Smooth muscle cell (in vitro differentiated cells): Measurements from ENCODE around the gene TUFT1. TPM values are rescaled to one million over a fixed set of nuclear protein-coding genes. Genes with fewer than 3 reads are reported as not detected.

ENCODE experiments used
- DNase-seq: peaks from one replicate; lab custom pipeline; 2025; ENCODE audit not compliant: unreplicated experiment; lab: John Stamatoyannopoulos, UW
- H2AFZ ChIP-seq: fragments of 200-600 bp; sonication (generic); 2 replicates; pipeline ENCODE4 v1.6.0; 2016; ENCODE audit warnings: antibody characterized with exemption, low read depth, mild to moderate bottlenecking
- H3F3A ChIP-seq: fragments of 200-600 bp; sonication (generic); 2 replicates; pipeline ENCODE4 v1.6.0; 2017; ENCODE audit warnings: antibody characterized with exemption, low read depth
- H3K27ac ChIP-seq: fragments of 200-600 bp; sonication (generic); 2 replicates; pipeline ENCODE4 v1.5.1; 2016; ENCODE audit warnings: low read depth, mild to moderate bottlenecking
- H3K27me3 ChIP-seq: fragments of 200-600 bp; sonication (generic); 2 replicates; pipeline ENCODE4 v1.6.1; 2016; ENCODE audit warnings: low read depth, mild to moderate bottlenecking
- H3K36me3 ChIP-seq: fragments of 200-600 bp; sonication (generic); 2 replicates; pipeline ENCODE4 v1.5.1; 2016; ENCODE audit warnings: low read depth
- H3K4me1 ChIP-seq: fragments of 200-600 bp; sonication (generic); 2 replicates; pipeline ENCODE4 v1.5.1; 2016; ENCODE audit warnings: low read depth
- H3K4me2 ChIP-seq: fragments of 200-600 bp; sonication (generic); 2 replicates; pipeline ENCODE4 v1.6.0; 2016; ENCODE audit warnings: mild to moderate bottlenecking
- H3K4me3 ChIP-seq: fragments of 200-600 bp; sonication (generic); 2 replicates; pipeline ENCODE4 v1.5.1; 2016; ENCODE audit warnings: mild to moderate bottlenecking
- H3K79me2 ChIP-seq: fragments of 200-600 bp; sonication (generic); 2 replicates; pipeline ENCODE4 v1.6.0; 2016; ENCODE audit warnings: low read depth, mild to moderate bottlenecking
- H3K9ac ChIP-seq: fragments of 200-600 bp; sonication (generic); 2 replicates; pipeline ENCODE4 v1.6.0; 2016; ENCODE audit warnings: low read depth
- H3K9me3 ChIP-seq: fragments of 200-600 bp; sonication (generic); replicated peaks from 2 replicates; pipeline ENCODE4 v1.5.1; 2016; ENCODE audit warnings: low read depth
- H4K20me1 ChIP-seq: fragments of 200-600 bp; sonication (generic); 2 replicates; pipeline ENCODE4 v1.6.0; 2016; ENCODE audit warnings: low read depth
- WGBS: methylation state at CpG from one replicate; pipeline ENCODE4 v1.1.7; 2016; ENCODE audit warnings: low lambda C conversion rate; 5-methylcytosine and 5-hydroxymethylcytosine counted together
- polyA plus RNA-seq: library from polyadenylated mRNA; unstranded; fragments of >200 nt; fragmentation: Nextera tagmentation; extraction: Ambion mirVana; gene quantifications from 2 replicates; pipeline ENCODE4 v1.2.1, GENCODE V29; 2016
- total RNA-seq: library from RNA; depleted of rRNA; stranded (reverse); fragments of >200 nt; gene quantifications from 2 replicates; pipeline ENCODE4 v1.2.3, GENCODE V29; 2014
- TF ChIP-seq, protein P1 (sequence below): fragments of 200-600 bp; sonication (generic); IDR thresholded peaks from 2 replicates; pipeline ENCODE4 v1.5.1; 2017; ENCODE audit warnings: borderline replicate concordance, mild to moderate bottlenecking, antibody characterized with exemption; ENCODE audit not compliant: insufficient read depth, poor library complexity, severe bottlenecking

Gene TUFT1
- total and polyA plus RNA-seq, 2 experiments from 2014 or later, result 15.1 to 20.0 TPM

- H3K4me2 ChIP-seq, result peak overlapping the region; percentile 66
- H3K9ac ChIP-seq, result no peak overlapping the region
- 96% methylated on average over 3 of the region's 3 CpGs for WGBS
These were observed 7.8 kb downstream of the TUFT1 start for GRCh38 chr1:151547900-151548230.

DNA sequence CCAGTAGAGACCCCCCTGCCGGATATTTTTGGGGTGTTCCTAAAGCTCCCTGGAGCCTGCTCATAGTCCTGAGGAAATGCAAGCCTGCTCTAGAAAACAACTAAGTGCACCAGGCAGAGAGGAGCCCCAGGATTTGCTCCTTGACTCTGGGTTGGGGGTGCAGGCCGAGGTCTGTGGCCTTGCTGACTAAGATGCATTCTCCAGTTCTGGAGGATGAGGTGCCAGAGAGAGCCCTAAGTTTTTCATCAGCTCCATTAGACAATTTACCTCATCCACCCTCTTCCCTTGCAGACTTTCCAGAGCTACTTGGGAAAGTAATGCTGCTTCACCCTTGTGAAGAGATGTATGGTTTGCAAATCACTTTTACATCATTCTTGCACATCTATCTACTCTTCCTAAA lies 9.1 kb downstream of the TUFT1 start:
- Histone ChIP-seq H3K27ac (peak overlapping the region; percentile 54), H3K4me2 (peak overlapping the region; percentile 71), H3K36me3 (no peaks in the 10 kb centered on the region), H3K4me1 (peaks cover 11% of the 10 kb centered on the region), H3K27me3 (no peaks in the 10 kb centered on the region), H3K9ac (no peak overlapping the region), H4K20me1 (peaks cover 72% of the 10 kb centered on the region), H2AFZ (no peak overlapping the region), H3F3A (peaks cover 6% of the 10 kb centered on the region), H3K4me3 (no peak overlapping the region), H3K9me3 (no peaks in the 10 kb centered on the region), H3K79me2 (peaks cover 46% of the 10 kb centered on the region)
- no peak for DNase-seq
- TF ChIP-seq, protein P1, sequence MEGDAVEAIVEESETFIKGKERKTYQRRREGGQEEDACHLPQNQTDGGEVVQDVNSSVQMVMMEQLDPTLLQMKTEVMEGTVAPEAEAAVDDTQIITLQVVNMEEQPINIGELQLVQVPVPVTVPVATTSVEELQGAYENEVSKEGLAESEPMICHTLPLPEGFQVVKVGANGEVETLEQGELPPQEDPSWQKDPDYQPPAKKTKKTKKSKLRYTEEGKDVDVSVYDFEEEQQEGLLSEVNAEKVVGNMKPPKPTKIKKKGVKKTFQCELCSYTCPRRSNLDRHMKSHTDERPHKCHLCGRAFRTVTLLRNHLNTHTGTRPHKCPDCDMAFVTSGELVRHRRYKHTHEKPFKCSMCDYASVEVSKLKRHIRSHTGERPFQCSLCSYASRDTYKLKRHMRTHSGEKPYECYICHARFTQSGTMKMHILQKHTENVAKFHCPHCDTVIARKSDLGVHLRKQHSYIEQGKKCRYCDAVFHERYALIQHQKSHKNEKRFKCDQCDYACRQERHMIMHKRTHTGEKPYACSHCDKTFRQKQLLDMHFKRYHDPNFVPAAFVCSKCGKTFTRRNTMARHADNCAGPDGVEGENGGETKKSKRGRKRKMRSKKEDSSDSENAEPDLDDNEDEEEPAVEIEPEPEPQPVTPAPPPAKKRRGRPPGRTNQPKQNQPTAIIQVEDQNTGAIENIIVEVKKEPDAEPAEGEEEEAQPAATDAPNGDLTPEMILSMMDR, result no peak
- 63% methylated on average over 2 of the region's 2 CpGs for WGBS

More at GRCh38 chr1:151547900-151548230, 7.8 kb downstream of the TUFT1 start:
- peaks cover 11% of the 10 kb centered on the region for H3K4me1 ChIP-seq
- H2AFZ ChIP-seq, result no peak overlapping the region
- H3F3A ChIP-seq, result peaks cover 6% of the 10 kb centered on the region
- peak overlapping the region; percentile 31 for H3K27ac ChIP-seq
- H3K79me2 ChIP-seq, result peaks cover 44% of the 10 kb centered on the region
- no peak for DNase-seq
- H4K20me1 ChIP-seq, result peaks cover 69% of the 10 kb centered on the region
- H3K4me3 ChIP-seq, result no peak overlapping the region
- no peaks in the 10 kb centered on the region for H3K36me3 ChIP-seq
- no peaks in the 10 kb centered on the region for H3K9me3 ChIP-seq
- no peaks in the 10 kb centered on the region for H3K27me3 ChIP-seq
- TF ChIP-seq, protein P1, result no peak

DNA sequence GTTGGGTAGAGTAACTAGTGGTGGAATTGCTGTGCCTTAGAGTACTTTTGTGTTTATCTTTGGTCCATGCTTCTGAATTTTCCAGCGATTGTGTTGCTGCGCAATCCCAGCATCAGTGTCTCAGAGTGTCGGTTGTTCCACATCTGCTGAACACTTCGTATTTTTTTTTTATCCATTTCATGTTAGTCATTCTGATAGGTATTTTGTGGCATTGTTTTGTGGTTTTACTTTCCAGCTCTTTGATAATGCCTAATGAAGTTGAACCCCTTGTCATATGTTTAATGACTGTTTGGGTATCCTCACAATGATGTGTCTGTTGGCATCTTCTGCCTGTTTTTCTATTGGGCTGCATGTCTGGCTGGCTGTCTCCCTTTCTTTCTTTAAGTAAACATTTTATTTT lies 13.6 kb downstream of the TUFT1 start:
- Histone ChIP-seq H3K79me2 (peaks cover 56% of the 10 kb centered on the region), H3K4me3 (no peak overlapping the region), H3K9me3 (no peaks in the 10 kb centered on the region), H3K9ac (no peak overlapping the region), H4K20me1 (peaks cover 82% of the 10 kb centered on the region), H3K27me3 (no peaks in the 10 kb centered on the region), H3K36me3 (no peaks in the 10 kb centered on the region), H3K4me1 (no peaks in the 10 kb centered on the region), H3K27ac (peak overlapping the region; percentile 55), H3K4me2 (no peak overlapping the region), H2AFZ (no peak overlapping the region), H3F3A (peaks cover 3% of the 10 kb centered on the region)
- DNase-seq, result no peak
- TF ChIP-seq, protein P1, result no peak
- WGBS, result 72% methylated on average over 4 of the region's 4 CpGs

DNA sequence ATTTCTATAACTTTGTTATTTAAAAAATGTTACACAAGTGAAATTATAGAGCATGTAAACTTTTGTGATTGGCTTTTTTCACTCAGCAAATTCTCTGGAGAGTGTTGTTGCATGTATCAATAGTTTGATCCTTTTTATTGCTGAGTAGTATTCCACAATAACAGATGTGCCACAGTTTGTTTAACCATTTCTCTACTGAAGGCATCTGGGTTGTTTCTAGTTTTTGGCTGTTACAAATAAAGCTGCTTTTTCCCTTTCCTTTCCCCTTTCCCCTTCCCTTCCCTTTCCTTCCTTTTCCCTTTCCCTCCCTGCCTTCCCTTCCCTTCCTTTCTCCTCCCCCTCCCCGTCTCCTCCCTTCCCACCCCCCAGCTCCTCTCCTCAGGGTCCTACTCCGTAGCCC lies 15.9 kb downstream of the TUFT1 start:
- no peak overlapping the region for H3K4me3 ChIP-seq
- H3K27ac ChIP-seq, result no peak overlapping the region
- no peaks in the 10 kb centered on the region for H3K36me3 ChIP-seq
- no peak overlapping the region for H3K4me2 ChIP-seq
- no peaks in the 10 kb centered on the region for H3F3A ChIP-seq
- no peaks in the 10 kb centered on the region for H3K27me3 ChIP-seq
- no peaks in the 10 kb centered on the region for H3K9me3 ChIP-seq
- H3K79me2 ChIP-seq, result peaks cover 45% of the 10 kb centered on the region
- H3K9ac ChIP-seq, result no peak overlapping the region
- WGBS, result 100% methylated on average over 1 of the region's 2 CpGs
- TF ChIP-seq, protein P1, result no peak
- peaks cover 79% of the 10 kb centered on the region for H4K20me1 ChIP-seq
- DNase-seq, result no peak
- no peaks in the 10 kb centered on the region for H3K4me1 ChIP-seq
- H2AFZ ChIP-seq, result no peak overlapping the region
